ENCODE data around the gene ASB6. TPM values are rescaled to one million over a fixed set of nuclear protein-coding genes. Genes with fewer than 3 reads are reported as not detected.
A peak's percentile ranks its signal among the peaks of the same experiment; 100 is the strongest.

The ASB6 gene
- total and polyA plus RNA-seq, 2 of the 13 experiments (the other 11 are each of a cell fraction or from before 2014, with no cell fraction given), result 8.2 to 8.4 TPM

DNA sequence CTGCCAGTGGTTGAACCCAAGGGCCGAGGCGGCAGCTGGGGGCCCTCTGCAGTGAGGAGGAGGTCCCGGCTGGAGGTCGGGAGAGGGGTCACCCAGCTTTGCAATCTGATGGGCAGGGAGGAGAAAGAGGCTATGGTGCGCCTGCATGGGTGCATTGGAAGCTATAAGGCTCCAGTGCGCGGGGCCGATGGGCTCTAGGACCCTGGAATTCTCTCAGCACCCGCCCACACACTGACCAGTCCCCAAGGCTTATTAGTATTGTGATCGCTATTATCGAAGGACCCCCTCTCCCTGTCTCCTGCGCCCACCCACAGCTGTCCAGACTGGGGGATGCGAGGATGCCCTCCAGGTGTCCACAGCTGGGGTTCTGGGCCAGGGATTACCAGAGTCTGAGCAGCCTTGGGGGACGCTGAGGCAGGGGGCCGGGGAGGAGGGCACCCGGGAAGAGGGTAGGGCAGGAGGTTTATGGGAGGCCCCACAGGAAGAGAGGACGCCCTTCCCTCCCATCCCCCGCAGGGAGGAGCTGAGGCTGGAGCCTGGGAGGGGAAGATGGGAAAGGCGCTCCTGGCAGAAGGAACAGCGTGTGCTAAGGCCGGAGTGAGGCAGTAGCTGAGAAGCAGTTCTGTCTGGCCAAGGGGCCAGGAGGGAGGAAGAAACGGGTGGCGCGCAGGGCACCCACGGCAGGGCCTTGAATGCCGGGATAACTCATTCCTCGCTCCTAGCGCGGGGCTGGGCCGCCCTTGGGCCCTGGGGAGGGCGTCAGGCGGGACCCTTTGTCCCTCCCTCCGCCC lies 45.2 kb downstream of the ASB6 start (continued):
- TF ChIP-seq, protein P1, sequence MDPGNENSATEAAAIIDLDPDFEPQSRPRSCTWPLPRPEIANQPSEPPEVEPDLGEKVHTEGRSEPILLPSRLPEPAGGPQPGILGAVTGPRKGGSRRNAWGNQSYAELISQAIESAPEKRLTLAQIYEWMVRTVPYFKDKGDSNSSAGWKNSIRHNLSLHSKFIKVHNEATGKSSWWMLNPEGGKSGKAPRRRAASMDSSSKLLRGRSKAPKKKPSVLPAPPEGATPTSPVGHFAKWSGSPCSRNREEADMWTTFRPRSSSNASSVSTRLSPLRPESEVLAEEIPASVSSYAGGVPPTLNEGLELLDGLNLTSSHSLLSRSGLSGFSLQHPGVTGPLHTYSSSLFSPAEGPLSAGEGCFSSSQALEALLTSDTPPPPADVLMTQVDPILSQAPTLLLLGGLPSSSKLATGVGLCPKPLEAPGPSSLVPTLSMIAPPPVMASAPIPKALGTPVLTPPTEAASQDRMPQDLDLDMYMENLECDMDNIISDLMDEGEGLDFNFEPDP (CRISPR knock-in tag; conservative IDR thresholded peaks at IDR 0.05), result no peak
- TF ChIP-seq RAD51 (IDR thresholded peaks at IDR 0.05; ENCODE audit: borderline replicate concordance) (no peak), ASH2L (IDR thresholded peaks at IDR 0.05; ENCODE audit: insufficient read length, low read depth, low read length) (no peak), GTF2F1 (IDR thresholded peaks at IDR 0.05; ENCODE audit: low read length) (no peak), MXD4 (CRISPR knock-in tag; IDR thresholded peaks at IDR 0.05) (no peak), ZNF431 (CRISPR knock-in tag; IDR thresholded peaks at IDR 0.05; ENCODE audit: borderline replicate concordance, low read depth) (0 out of 2 replicates have a peak, but pooled peaks have one; percentile 39), REXO4 (CRISPR knock-in tag; IDR thresholded peaks at IDR 0.05; ENCODE audit: borderline replicate concordance) (no peak), ZNF350 (CRISPR knock-in tag; IDR thresholded peaks at IDR 0.05; ENCODE audit: borderline replicate concordance, low read depth) (no peak), ZNF484 (CRISPR knock-in tag; IDR thresholded peaks at IDR 0.05; ENCODE audit: borderline replicate concordance, low read depth) (no peak), MED8 (CRISPR knock-in tag; IDR thresholded peaks at IDR 0.05; ENCODE audit: insufficient replicate concordance) (no peak), AGO1 (IDR thresholded peaks at IDR 0.05; ENCODE audit: low read depth, low read length, poor library complexity, severe bottlenecking) (no peak), CBX2 (IDR thresholded peaks at IDR 0.05; ENCODE audit: low read depth, low read length) (no peak), CBX2 (CRISPR knock-in tag; IDR thresholded peaks at IDR 0.05; ENCODE audit: low read depth) (no peak), ZC3H13 (CRISPR knock-in tag; IDR thresholded peaks at IDR 0.05) (no peak), GATAD2A (CRISPR knock-in tag; IDR thresholded peaks at IDR 0.05) (peak; percentile 57; the same call in 1 of the 2 replicates), ZFY (CRISPR knock-in tag; IDR thresholded peaks at IDR 0.05) (peak; percentile 62; the same call in 1 of the 2 replicates), RFX3 (CRISPR knock-in tag; IDR thresholded peaks at IDR 0.05) (no peak), TBX2 (CRISPR knock-in tag; IDR thresholded peaks at IDR 0.05; ENCODE audit: borderline replicate concordance) (no peak; the same call in 1 of the 2 replicates), RFXANK (CRISPR knock-in tag; IDR thresholded peaks at IDR 0.05) (no peak), ZFP36 (IDR thresholded peaks at IDR 0.05; ENCODE audit: borderline replicate concordance, low read depth, low read length, partially characterized antibody) (no peak)
- TF ChIP-seq, protein P2, sequence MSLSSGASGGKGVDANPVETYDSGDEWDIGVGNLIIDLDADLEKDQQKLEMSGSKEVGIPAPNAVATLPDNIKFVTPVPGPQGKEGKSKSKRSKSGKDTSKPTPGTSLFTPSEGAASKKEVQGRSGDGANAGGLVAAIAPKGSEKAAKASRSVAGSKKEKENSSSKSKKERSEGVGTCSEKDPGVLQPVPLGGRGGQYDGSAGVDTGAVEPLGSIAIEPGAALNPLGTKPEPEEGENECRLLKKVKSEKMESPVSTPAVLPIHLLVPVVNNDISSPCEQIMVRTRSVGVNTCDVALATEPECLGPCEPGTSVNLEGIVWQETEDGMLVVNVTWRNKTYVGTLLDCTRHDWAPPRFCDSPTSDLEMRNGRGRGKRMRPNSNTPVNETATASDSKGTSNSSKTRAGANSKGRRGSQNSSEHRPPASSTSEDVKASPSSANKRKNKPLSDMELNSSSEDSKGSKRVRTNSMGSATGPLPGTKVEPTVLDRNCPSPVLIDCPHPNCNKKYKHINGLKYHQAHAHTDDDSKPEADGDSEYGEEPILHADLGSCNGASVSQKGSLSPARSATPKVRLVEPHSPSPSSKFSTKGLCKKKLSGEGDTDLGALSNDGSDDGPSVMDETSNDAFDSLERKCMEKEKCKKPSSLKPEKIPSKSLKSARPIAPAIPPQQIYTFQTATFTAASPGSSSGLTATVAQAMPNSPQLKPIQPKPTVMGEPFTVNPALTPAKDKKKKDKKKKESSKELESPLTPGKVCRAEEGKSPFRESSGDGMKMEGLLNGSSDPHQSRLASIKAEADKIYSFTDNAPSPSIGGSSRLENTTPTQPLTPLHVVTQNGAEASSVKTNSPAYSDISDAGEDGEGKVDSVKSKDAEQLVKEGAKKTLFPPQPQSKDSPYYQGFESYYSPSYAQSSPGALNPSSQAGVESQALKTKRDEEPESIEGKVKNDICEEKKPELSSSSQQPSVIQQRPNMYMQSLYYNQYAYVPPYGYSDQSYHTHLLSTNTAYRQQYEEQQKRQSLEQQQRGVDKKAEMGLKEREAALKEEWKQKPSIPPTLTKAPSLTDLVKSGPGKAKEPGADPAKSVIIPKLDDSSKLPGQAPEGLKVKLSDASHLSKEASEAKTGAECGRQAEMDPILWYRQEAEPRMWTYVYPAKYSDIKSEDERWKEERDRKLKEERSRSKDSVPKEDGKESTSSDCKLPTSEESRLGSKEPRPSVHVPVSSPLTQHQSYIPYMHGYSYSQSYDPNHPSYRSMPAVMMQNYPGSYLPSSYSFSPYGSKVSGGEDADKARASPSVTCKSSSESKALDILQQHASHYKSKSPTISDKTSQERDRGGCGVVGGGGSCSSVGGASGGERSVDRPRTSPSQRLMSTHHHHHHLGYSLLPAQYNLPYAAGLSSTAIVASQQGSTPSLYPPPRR (CRISPR knock-in tag; IDR thresholded peaks at IDR 0.05; ENCODE audit: borderline replicate concordance), result no peak; the same call in 1 of the 2 replicates
